CD4-positive, alpha-beta memory T cell (primary cell): Measurements from ENCODE around the gene JARID2. TPM values are rescaled to one million over a fixed set of nuclear protein-coding genes. Genes with fewer than 3 reads are reported as not detected.

ENCODE experiments used
- CTCF ChIA-PET: fragments of 350-600 bp; sonication (Branson Sonifier 250); formaldehyde crosslinking; loops from one replicate; lab custom pipeline; 2021; ENCODE audit warnings: inconsistent platforms; ENCODE audit not compliant: partially characterized antibody; lab: Charles Lee
- POLR2A ChIA-PET: fragments of 350-600 bp; sonication (Branson Sonifier 250); formaldehyde crosslinking; loops from one replicate; lab custom pipeline; 2021; ENCODE audit not compliant: partially characterized antibody; lab: Charles Lee
- DNase-seq, 5 donors: peaks; one replicate each; pipeline versions ENCODE4 v3.0.0 to v3.0.0-alpha.2; 2020 to 2022; ENCODE audit warnings: mixed read lengths in 1 of 5
- H3K27ac ChIP-seq: one replicate; pipeline ENCODE4 v1.7.0; 2013; ENCODE audit warnings: low read depth, low read length
- H3K27me3 ChIP-seq: 2 replicates; pipeline ENCODE4 v1.7.0; 2013; ENCODE audit warnings: mild to moderate bottlenecking, low read length, moderate library complexity; ENCODE audit not compliant: insufficient read depth
- H3K36me3 ChIP-seq: 2 replicates; pipeline ENCODE4 v1.7.0; 2013; ENCODE audit warnings: mild to moderate bottlenecking, low read length, moderate library complexity; ENCODE audit not compliant: insufficient read depth
- H3K4me1 ChIP-seq: 2 replicates; pipeline ENCODE4 v1.7.0; 2013; ENCODE audit warnings: mild to moderate bottlenecking, low read length, moderate library complexity; ENCODE audit not compliant: insufficient read depth
- H3K4me3 ChIP-seq, 2 donors: one replicate each; pipeline ENCODE4 v1.7.0; 2013; ENCODE audit warnings: low read length in 2 of 2, mild to moderate bottlenecking in 1 of 2
- H3K9me3 ChIP-seq, 2 donors: one replicate each; pipeline ENCODE4 v1.7.0; 2013; ENCODE audit warnings: low read length in 2 of 2, control low read depth in 1 of 2; ENCODE audit not compliant: control insufficient read depth in 1 of 2
- H3K27ac Mint-ChIP-seq, 7 donors: one replicate each; pipeline ENCODE4 v1.8.0; 2020 to 2021; ENCODE audit warnings: mixed read lengths in 7 of 7, mild to moderate bottlenecking in 6 of 7, inconsistent platforms in 3 of 7, moderate library complexity in 3 of 7
- H3K27me3 Mint-ChIP-seq, 2 donors: one replicate each; pipeline ENCODE4 v1.8.0; 2020 to 2021; ENCODE audit warnings: mixed read lengths in 2 of 2
- H3K36me3 Mint-ChIP-seq, 2 donors: one replicate each; pipeline ENCODE4 v1.8.0; 2020 to 2021; ENCODE audit warnings: mixed read lengths in 2 of 2, inconsistent platforms in 1 of 2, mild to moderate bottlenecking in 1 of 2
- H3K4me1 Mint-ChIP-seq, 4 donors: one replicate each; pipeline ENCODE4 v1.8.0; 2020 to 2021; ENCODE audit warnings: mixed read lengths in 4 of 4, mild to moderate bottlenecking in 1 of 4
- H3K4me3 Mint-ChIP-seq, 8 donors: one replicate each; pipeline ENCODE4 v1.8.0; 2020 to 2021; ENCODE audit warnings: mixed read lengths in 8 of 8, mild to moderate bottlenecking in 7 of 8, moderate library complexity in 6 of 8, inconsistent platforms in 3 of 8
- H3K9me3 Mint-ChIP-seq, 8 donors: one replicate each; pipeline ENCODE4 v1.8.0; 2020 to 2021; ENCODE audit warnings: mixed read lengths in 8 of 8, mild to moderate bottlenecking in 5 of 8, inconsistent platforms in 3 of 8, moderate library complexity in 1 of 8
- intact Hi-C: fragments of 100-400 bp; cut with micrococcal nuclease; formaldehyde crosslinking; loops from one replicate; pipeline ENCODE4 v1.15.1; 2023
- polyA plus RNA-seq, 2 donors: library from polyadenylated mRNA; unstranded; fragments of 300-500 nt; fragmentation: Illumina TruSeq; gene quantifications; one replicate each; pipeline ENCODE4 v1.2.3, GENCODE V29; 2021
- total RNA-seq, 2 experiments: library from RNA; stranded (reverse); gene quantifications; one replicate each; pipeline ENCODE4 v1.2.3, GENCODE V29; 2021

JARID2 gene
- total and polyA plus RNA-seq, 4 experiments from 2014 or later: 2.4 to 21.6 (median 16.0) TPM

- CTCF ChIA-PET: interaction anchor here (1.0 kb wide), 1 partner anchor 12 kb away, joined by 3 read pairs; no protein-coding TSS in a partner anchor
- no peaks in the 10 kb centered on the region for H3K27me3 Mint-ChIP-seq
- no peak overlapping the region for H3K4me3 Mint-ChIP-seq
- H3K27ac Mint-ChIP-seq: peak overlapping the region in 4 of 7 donors; percentile 18 to 74 (median 64)
- peaks cover 0 to 14% (median 8%) of the 10 kb centered on the region in 4 donors for H3K4me1 Mint-ChIP-seq
- Histone ChIP-seq H3K27me3 (no peaks in the 10 kb centered on the region), H3K27ac (no peak overlapping the region), H3K9me3 (no peaks in the 10 kb centered on the region), H3K4me1 (no peaks in the 10 kb centered on the region), H3K36me3 (peaks cover 30% of the 10 kb centered on the region), H3K4me3 (no peak overlapping the region)
- no peak for DNase-seq
- intact Hi-C loops: no loop called here
- POLR2A ChIA-PET: no interaction called here
- H3K9me3 Mint-ChIP-seq: peaks cover 0 to 5% (median 0%) of the 10 kb centered on the region in 8 donors
- peaks cover 87 to 90% of the 10 kb centered on the region in 2 donors for H3K36me3 Mint-ChIP-seq
Measured at GRCh38 chr6:15522427-15522826, 276.6 kb downstream of the JARID2 start.

- H3K36me3 Mint-ChIP-seq: peaks cover 89 to 93% of the 10 kb centered on the region in 2 donors
- CTCF ChIA-PET: interaction anchor here (1.0 kb wide), 1 partner anchor 12 kb away, joined by 3 read pairs; no protein-coding TSS in a partner anchor
- DNase-seq: no peak
Measured at GRCh38 chr6:15522856-15523529, 277.1 kb downstream of the JARID2 start.

DNA sequence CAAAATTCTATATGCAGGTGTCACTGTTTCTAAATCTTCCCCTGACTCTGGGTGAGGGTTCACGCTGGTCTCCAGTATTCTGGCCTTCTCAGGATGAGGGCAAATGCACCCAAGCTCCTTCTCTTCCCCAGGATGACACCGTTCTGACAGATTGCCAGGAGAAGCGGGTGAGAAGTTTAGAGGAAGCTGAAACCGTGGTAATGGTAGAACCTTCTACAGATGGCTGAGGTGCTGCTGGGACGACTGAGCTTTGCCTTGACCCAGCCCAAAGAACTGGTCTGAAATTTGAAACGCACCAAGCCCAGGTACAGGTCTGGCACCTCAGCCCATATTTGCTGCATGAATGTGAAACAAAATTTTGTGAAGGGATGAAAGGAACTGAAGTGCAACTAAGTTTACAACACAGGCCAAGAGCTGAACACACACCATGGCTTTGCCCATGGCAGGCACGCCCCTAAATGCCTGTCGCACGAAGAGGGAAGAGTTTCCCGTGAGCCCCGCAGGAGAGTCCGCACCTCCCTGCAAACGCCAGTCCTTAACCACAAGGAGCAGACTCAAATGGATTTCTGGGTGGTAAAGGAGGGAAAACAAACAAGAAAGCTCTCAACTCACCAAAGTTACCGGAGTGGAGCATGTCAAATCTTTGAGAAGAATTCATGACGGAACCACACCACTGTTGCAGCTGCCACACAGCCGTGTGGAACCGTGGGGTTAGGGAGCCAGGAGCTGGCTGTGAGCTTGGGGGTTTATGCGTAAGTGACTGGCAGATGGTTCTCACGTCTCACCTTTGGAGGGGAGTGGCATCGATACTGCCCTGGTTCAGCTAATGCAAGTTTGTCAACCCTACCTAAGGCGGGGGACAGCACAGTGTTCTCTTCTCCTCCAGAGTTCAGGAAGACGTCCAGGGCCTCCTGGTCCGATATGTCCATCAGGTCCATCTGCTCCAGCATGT is 278.1 kb downstream of the JARID2 start:
- ChIA-PET CTCF (no interaction called here), POLR2A (no interaction called here)
- H3K4me1 ChIP-seq: no peaks in the 10 kb centered on the region
- no peak overlapping the region for H3K4me3 ChIP-seq
- H3K9me3 Mint-ChIP-seq: peaks cover 0 to 3% (median 1%) of the 10 kb centered on the region in 8 donors
- H3K27me3 Mint-ChIP-seq: no peaks in the 10 kb centered on the region
- peaks cover 0 to 14% (median 10%) of the 10 kb centered on the region in 4 donors for H3K4me1 Mint-ChIP-seq
- intact Hi-C loops: no loop called here
- peaks cover 91 to 96% of the 10 kb centered on the region in 2 donors for H3K36me3 Mint-ChIP-seq
- H3K27me3 ChIP-seq: no peaks in the 10 kb centered on the region
- peak overlapping the region in 1 of 7 donors; percentile 46 for H3K27ac Mint-ChIP-seq
- no peaks in the 10 kb centered on the region for H3K9me3 ChIP-seq
- H3K36me3 ChIP-seq: peaks cover 24% of the 10 kb centered on the region
- no peak for DNase-seq
- H3K27ac ChIP-seq: no peak overlapping the region
- H3K4me3 Mint-ChIP-seq: peak overlapping the region in 1 of 8 donors; percentile 32

More at GRCh38 chr6:15522856-15523529, 277.1 kb downstream of the JARID2 start:
- no peaks in the 10 kb centered on the region for H3K27me3 ChIP-seq
- no peaks in the 10 kb centered on the region for H3K27me3 Mint-ChIP-seq
- no peak overlapping the region for H3K27ac ChIP-seq
- H3K4me1 ChIP-seq: no peaks in the 10 kb centered on the region
- peak overlapping the region in 2 of 7 donors; percentile 18 to 23 for H3K27ac Mint-ChIP-seq
- H3K9me3 ChIP-seq: no peaks in the 10 kb centered on the region
- no peak overlapping the region for H3K4me3 ChIP-seq
- no peak overlapping the region for H3K4me3 Mint-ChIP-seq
- H3K4me1 Mint-ChIP-seq: peaks cover 0 to 14% (median 10%) of the 10 kb centered on the region in 4 donors
- H3K36me3 ChIP-seq: peaks cover 26% of the 10 kb centered on the region
- peaks cover 0 to 5% (median under 1%) of the 10 kb centered on the region in 8 donors for H3K9me3 Mint-ChIP-seq
- intact Hi-C loops: no loop called here
- POLR2A ChIA-PET: no interaction called here

- peak overlapping the region in 1 of 7 donors; percentile 23 for H3K27ac Mint-ChIP-seq
- POLR2A ChIA-PET: no interaction called here
- H3K4me3 ChIP-seq: no peak overlapping the region
- peaks cover 0 to 3% (median 1%) of the 10 kb centered on the region in 8 donors for H3K9me3 Mint-ChIP-seq
- H3K4me1 ChIP-seq: no peaks in the 10 kb centered on the region
- DNase-seq: no peak
- H3K36me3 ChIP-seq: peaks cover 24% of the 10 kb centered on the region
- CTCF ChIA-PET: no interaction called here
- intact Hi-C loops: no loop called here
- no peaks in the 10 kb centered on the region for H3K27me3 ChIP-seq
- H3K27me3 Mint-ChIP-seq: no peaks in the 10 kb centered on the region
- peaks cover 0 to 14% (median 9%) of the 10 kb centered on the region in 4 donors for H3K4me1 Mint-ChIP-seq
- H3K36me3 Mint-ChIP-seq: peaks cover 89 to 95% of the 10 kb centered on the region in 2 donors
- H3K27ac ChIP-seq: no peak overlapping the region
- no peak overlapping the region for H3K4me3 Mint-ChIP-seq
- no peaks in the 10 kb centered on the region for H3K9me3 ChIP-seq
Measured at GRCh38 chr6:15524861-15525401, 279.1 kb downstream of the JARID2 start.

GRCh38 chr6:15526212-15526701 is 280.4 kb downstream of the JARID2 start:
- Mint-ChIP-seq H3K27me3 (no peaks in the 10 kb centered on the region), H3K9me3 (peaks cover 0 to 3% (median 1%) of the 10 kb centered on the region in 8 donors), H3K4me1 (peaks cover 0 to 14% (median 9%) of the 10 kb centered on the region in 4 donors), H3K36me3 (peaks cover 91 to 93% of the 10 kb centered on the region in 2 donors), H3K4me3 (no peak overlapping the region), H3K27ac (peak overlapping the region in 1 of 7 donors; percentile 71)
- no peak for DNase-seq
- intact Hi-C loops: no loop called here
- Histone ChIP-seq H3K36me3 (peaks cover 28% of the 10 kb centered on the region), H3K27me3 (no peaks in the 10 kb centered on the region), H3K27ac (no peak overlapping the region), H3K4me3 (no peak overlapping the region), H3K9me3 (no peaks in the 10 kb centered on the region), H3K4me1 (no peaks in the 10 kb centered on the region)
- ChIA-PET CTCF (no interaction called here), POLR2A (no interaction called here)

DNA sequence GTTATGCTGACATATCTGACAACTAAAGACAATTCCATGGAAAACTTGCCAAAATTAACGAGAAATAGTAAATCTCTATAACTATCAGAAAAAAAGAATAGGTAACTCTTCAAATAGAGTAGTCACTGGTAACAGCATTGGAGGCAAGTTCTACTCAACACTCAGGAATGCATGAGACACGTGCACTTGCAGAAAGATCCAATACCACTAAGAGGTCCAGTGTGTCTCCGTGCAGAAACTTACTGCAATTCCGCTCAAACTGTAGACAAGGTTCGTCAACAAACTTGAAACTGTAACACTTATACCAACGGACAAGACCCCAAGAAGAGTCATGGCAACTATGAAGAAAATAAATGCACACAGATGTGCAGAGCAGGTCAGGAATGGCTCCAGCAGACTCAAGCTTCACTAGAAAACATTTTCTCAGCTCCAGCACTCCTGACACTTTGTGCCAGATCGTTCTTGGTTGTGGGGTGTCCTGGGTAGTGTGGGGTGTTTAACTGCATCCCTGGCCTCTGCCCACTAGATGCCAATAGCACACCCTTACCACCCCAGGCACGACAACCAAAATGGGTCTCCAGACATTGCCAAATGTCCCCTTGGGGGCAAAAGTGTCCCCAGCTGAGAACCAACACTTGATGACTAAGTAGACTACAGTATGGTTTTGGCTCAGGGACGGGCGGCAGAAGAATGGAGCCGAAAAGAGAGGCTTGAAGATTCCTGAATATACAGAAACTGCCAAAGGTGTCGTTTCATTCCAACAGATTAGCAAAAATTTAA is 282.2 kb downstream of the JARID2 start:
- peaks cover 83 to 85% of the 10 kb centered on the region in 2 donors for H3K36me3 Mint-ChIP-seq
- Histone ChIP-seq H3K4me1 (no peaks in the 10 kb centered on the region), H3K27ac (no peak overlapping the region), H3K36me3 (peaks cover 17% of the 10 kb centered on the region), H3K9me3 (no peaks in the 10 kb centered on the region), H3K4me3 (no peak overlapping the region), H3K27me3 (no peaks in the 10 kb centered on the region)
- no peak overlapping the region for H3K4me3 Mint-ChIP-seq
- no peak for DNase-seq
- intact Hi-C loops: no loop called here
- H3K9me3 Mint-ChIP-seq: peaks cover 0 to 3% (median 1%) of the 10 kb centered on the region in 8 donors
- H3K27me3 Mint-ChIP-seq: no peaks in the 10 kb centered on the region
- peaks cover 0 to 14% (median 9%) of the 10 kb centered on the region in 4 donors for H3K4me1 Mint-ChIP-seq
- CTCF ChIA-PET: no interaction called here
- peak overlapping the region in 1 of 7 donors; percentile 66 for H3K27ac Mint-ChIP-seq
- POLR2A ChIA-PET: no interaction called here
